Measurements from ENCODE around the gene ERFE.

Gene ERFE

GRCh38 chr2:238121511-238122286, 37.1 kb upstream of the ERFE start:
- Histone ChIP-seq H2AFZ (ENCODE audit: low read length) (no peak overlapping the region), H3K4me1 (ENCODE audit: low read length) (no peaks in the 10 kb centered on the region), H3K36me3 (replicated peaks; ENCODE audit: insufficient read depth, low read length) (no peaks in the 10 kb centered on the region), H3K79me2 (ENCODE audit: low read length) (no peaks in the 10 kb centered on the region), H3K27ac (ENCODE audit: low read length) (no peak overlapping the region), H3K4me3 (ENCODE audit: low read length) (no peak overlapping the region), H3K9ac (ENCODE audit: low read length) (no peak overlapping the region), H3K9me3 (replicated peaks; ENCODE audit: insufficient read depth, low read length) (no peaks in the 10 kb centered on the region), H3K9me2 (replicated peaks; ENCODE audit: insufficient read depth, low read length) (no peaks in the 10 kb centered on the region), H4K20me1 (ENCODE audit: insufficient read depth, low read length) (no peaks in the 10 kb centered on the region), H3F3A (ENCODE audit: insufficient read depth, low read length) (no peaks in the 10 kb centered on the region), H3K4me2 (ENCODE audit: low read depth, low read length) (no peak overlapping the region), H3K27me3 (replicated peaks; ENCODE audit: insufficient read depth, low read length) (no peaks in the 10 kb centered on the region; the same call in 1 of the 2 replicates)
- DNase-seq: no peak
- TF ChIP-seq CTCF (IDR thresholded peaks at IDR 0.05; ENCODE audit: low read length) (no peak), EZH2 (optimal IDR thresholded peaks at IDR 0.05; ENCODE audit: low read depth, low read length) (no peak), EZH2phosphoT487 (IDR thresholded peaks at IDR 0.05; ENCODE audit: low read length) (no peak)

GRCh38 chr2:238122287-238123217, 36.2 kb upstream of the ERFE start:
- Histone ChIP-seq H4K20me1 (ENCODE audit: insufficient read depth, low read length) (no peaks in the 10 kb centered on the region), H3F3A (ENCODE audit: insufficient read depth, low read length) (no peaks in the 10 kb centered on the region), H3K36me3 (replicated peaks; ENCODE audit: insufficient read depth, low read length) (no peaks in the 10 kb centered on the region), H3K27me3 (replicated peaks; ENCODE audit: insufficient read depth, low read length) (no peaks in the 10 kb centered on the region; the same call in 1 of the 2 replicates), H3K9me3 (replicated peaks; ENCODE audit: insufficient read depth, low read length) (no peaks in the 10 kb centered on the region), H3K9me2 (replicated peaks; ENCODE audit: insufficient read depth, low read length) (no peaks in the 10 kb centered on the region), H3K79me2 (ENCODE audit: low read length) (no peaks in the 10 kb centered on the region), H3K9ac (ENCODE audit: low read length) (no peak overlapping the region), H3K4me1 (ENCODE audit: low read length) (no peaks in the 10 kb centered on the region), H3K27ac (ENCODE audit: low read length) (no peak overlapping the region), H2AFZ (ENCODE audit: low read length) (no peak overlapping the region), H3K4me3 (ENCODE audit: low read length) (no peak overlapping the region), H3K4me2 (ENCODE audit: low read depth, low read length) (no peak overlapping the region)
- no peak for DNase-seq
- no peak for TF ChIP-seq EZH2 (optimal IDR thresholded peaks at IDR 0.05; ENCODE audit: low read depth, low read length)
- no peak for TF ChIP-seq CTCF (IDR thresholded peaks at IDR 0.05; ENCODE audit: low read length)
- TF ChIP-seq EZH2phosphoT487 (IDR thresholded peaks at IDR 0.05; ENCODE audit: low read length): no peak

GRCh38 chr2:238123218-238123971, 35.4 kb upstream of the ERFE start:
- DNase-seq: no peak
- H3K9me3 ChIP-seq (replicated peaks; ENCODE audit: insufficient read depth, low read length): no peaks in the 10 kb centered on the region
- TF ChIP-seq EZH2phosphoT487 (IDR thresholded peaks at IDR 0.05; ENCODE audit: low read length): no peak
- TF ChIP-seq EZH2 (optimal IDR thresholded peaks at IDR 0.05; ENCODE audit: low read depth, low read length): no peak
- TF ChIP-seq CTCF (IDR thresholded peaks at IDR 0.05; ENCODE audit: low read length): no peak
- no peaks in the 10 kb centered on the region for H3F3A ChIP-seq (ENCODE audit: insufficient read depth, low read length)
- no peaks in the 10 kb centered on the region for H4K20me1 ChIP-seq (ENCODE audit: insufficient read depth, low read length)
- no peaks in the 10 kb centered on the region for H3K36me3 ChIP-seq (replicated peaks; ENCODE audit: insufficient read depth, low read length)
- no peak overlapping the region for H3K4me2 ChIP-seq (ENCODE audit: low read depth, low read length)
- H3K9me2 ChIP-seq (replicated peaks; ENCODE audit: insufficient read depth, low read length): no peaks in the 10 kb centered on the region
- no peak overlapping the region for H3K9ac ChIP-seq (ENCODE audit: low read length)
- no peaks in the 10 kb centered on the region for H3K79me2 ChIP-seq (ENCODE audit: low read length)
- no peak overlapping the region for H3K27ac ChIP-seq (ENCODE audit: low read length)
- no peak overlapping the region for H2AFZ ChIP-seq (ENCODE audit: low read length)
- H3K4me1 ChIP-seq (ENCODE audit: low read length): no peaks in the 10 kb centered on the region
- H3K27me3 ChIP-seq (replicated peaks; ENCODE audit: insufficient read depth, low read length): no peaks in the 10 kb centered on the region; the same call in 1 of the 2 replicates
- H3K4me3 ChIP-seq (ENCODE audit: low read length): no peak overlapping the region
